Measurements from ENCODE around the gene RUBCN.

Gene RUBCN

GRCh38 chr3:197706658-197707057 is 30.0 kb downstream of the RUBCN start:
- H3K9ac ChIP-seq (ENCODE audit: low read length): no peak overlapping the region
- no peaks in the 10 kb centered on the region for H3K4me1 ChIP-seq (ENCODE audit: control insufficient read depth, insufficient read depth, low read length)
- H3K9me3 ChIP-seq (ENCODE audit: control insufficient read depth, low read length): no peaks in the 10 kb centered on the region
- no peak overlapping the region for H3K4me3 ChIP-seq (ENCODE audit: low read length)
- no peaks in the 10 kb centered on the region for H3K27me3 ChIP-seq (ENCODE audit: control insufficient read depth, insufficient read depth, low read length)
- H3K36me3 ChIP-seq (ENCODE audit: control insufficient read depth, insufficient read depth, low read length): peaks cover 6% of the 10 kb centered on the region

DNA sequence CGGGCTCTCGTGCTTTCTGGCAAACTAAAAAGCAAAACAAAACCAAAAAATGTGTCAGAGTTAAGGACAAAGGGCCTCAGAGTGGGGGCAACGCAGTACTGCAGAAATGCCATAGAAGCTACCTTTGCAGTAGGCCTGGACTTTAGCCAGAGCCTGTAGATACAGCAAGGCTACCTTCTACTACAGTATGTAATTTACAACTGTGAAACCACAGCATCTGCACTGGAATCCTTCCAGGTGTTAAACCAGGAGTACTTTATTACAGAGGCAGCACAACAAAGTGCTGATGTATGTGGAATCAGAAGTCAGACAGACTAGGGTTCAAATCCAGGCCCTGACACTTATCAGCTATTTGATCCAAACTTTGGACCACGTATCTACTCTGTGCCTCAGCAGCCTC is 34.9 kb downstream of the RUBCN start:
- Histone ChIP-seq H3K9me3 (ENCODE audit: control insufficient read depth, low read length) (no peaks in the 10 kb centered on the region), H3K27me3 (ENCODE audit: control insufficient read depth, insufficient read depth, low read length) (no peaks in the 10 kb centered on the region), H3K4me3 (ENCODE audit: low read length) (no peak overlapping the region), H3K36me3 (ENCODE audit: control insufficient read depth, insufficient read depth, low read length) (peaks cover 6% of the 10 kb centered on the region), H3K4me1 (ENCODE audit: control insufficient read depth, insufficient read depth, low read length) (no peaks in the 10 kb centered on the region), H3K9ac (ENCODE audit: low read length) (no peak overlapping the region)

- H3K9ac ChIP-seq (ENCODE audit: low read length): no peak overlapping the region
- no peaks in the 10 kb centered on the region for H3K27me3 ChIP-seq (ENCODE audit: control insufficient read depth, insufficient read depth, low read length)
- no peaks in the 10 kb centered on the region for H3K9me3 ChIP-seq (ENCODE audit: control insufficient read depth, low read length)
- H3K4me3 ChIP-seq (ENCODE audit: low read length): no peak overlapping the region
- H3K36me3 ChIP-seq (ENCODE audit: control insufficient read depth, insufficient read depth, low read length): peaks cover 10% of the 10 kb centered on the region
- H3K4me1 ChIP-seq (ENCODE audit: control insufficient read depth, insufficient read depth, low read length): no peaks in the 10 kb centered on the region
These were observed 36.6 kb downstream of the RUBCN start for GRCh38 chr3:197700095-197700494.

DNA sequence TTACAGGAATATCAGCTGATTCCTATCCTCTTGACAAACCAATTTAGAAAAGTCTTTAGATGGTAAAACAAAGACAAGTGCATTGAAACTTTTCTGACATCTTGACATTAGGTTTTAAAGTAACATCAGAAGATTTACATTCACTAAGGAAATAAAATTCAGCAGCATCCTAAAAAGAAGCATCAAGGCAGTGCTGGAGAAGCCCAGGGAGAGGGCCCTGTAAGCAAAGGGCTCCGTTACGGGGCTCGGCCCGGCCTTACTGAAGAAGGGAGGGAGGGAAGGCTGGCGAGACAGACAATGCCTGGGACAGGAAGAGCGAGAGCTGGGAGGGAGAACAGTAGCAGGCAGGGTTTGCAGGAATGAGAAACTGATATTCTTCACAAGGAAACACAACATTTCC is 39.3 kb downstream of the RUBCN start:
- H3K4me1 ChIP-seq (ENCODE audit: control insufficient read depth, insufficient read depth, low read length): no peaks in the 10 kb centered on the region
- no peaks in the 10 kb centered on the region for H3K27me3 ChIP-seq (ENCODE audit: control insufficient read depth, insufficient read depth, low read length)
- H3K9ac ChIP-seq (ENCODE audit: low read length): no peak overlapping the region
- no peaks in the 10 kb centered on the region for H3K9me3 ChIP-seq (ENCODE audit: control insufficient read depth, low read length)
- peaks cover 4% of the 10 kb centered on the region for H3K36me3 ChIP-seq (ENCODE audit: control insufficient read depth, insufficient read depth, low read length)
- H3K4me3 ChIP-seq (ENCODE audit: low read length): no peak overlapping the region

DNA sequence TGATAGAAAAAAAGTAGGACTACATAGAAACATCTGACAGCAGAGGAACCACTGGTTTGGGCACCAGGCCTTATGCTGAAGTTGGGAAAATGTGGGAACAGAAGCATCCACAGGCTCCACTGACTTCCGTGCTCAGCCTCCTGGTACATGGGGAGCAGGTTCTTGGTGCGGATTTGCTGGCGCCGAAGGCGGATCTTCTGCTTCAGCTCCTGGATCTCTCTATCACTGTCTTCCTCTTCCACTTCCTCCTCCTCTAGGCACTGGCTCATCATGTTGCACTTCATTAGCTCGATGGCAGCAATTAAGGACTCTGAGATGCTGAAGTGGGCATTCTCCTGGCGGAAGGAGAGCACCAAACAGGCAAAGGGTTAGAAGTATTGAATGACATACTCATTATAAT is 42.5 kb downstream of the RUBCN start:
- Histone ChIP-seq H3K4me1 (ENCODE audit: control insufficient read depth, insufficient read depth, low read length) (no peaks in the 10 kb centered on the region), H3K4me3 (ENCODE audit: low read length) (no peak overlapping the region), H3K36me3 (ENCODE audit: control insufficient read depth, insufficient read depth, low read length) (peaks cover 4% of the 10 kb centered on the region), H3K9ac (ENCODE audit: low read length) (no peak overlapping the region), H3K27me3 (ENCODE audit: control insufficient read depth, insufficient read depth, low read length) (no peaks in the 10 kb centered on the region), H3K9me3 (ENCODE audit: control insufficient read depth, low read length) (no peaks in the 10 kb centered on the region)

DNA sequence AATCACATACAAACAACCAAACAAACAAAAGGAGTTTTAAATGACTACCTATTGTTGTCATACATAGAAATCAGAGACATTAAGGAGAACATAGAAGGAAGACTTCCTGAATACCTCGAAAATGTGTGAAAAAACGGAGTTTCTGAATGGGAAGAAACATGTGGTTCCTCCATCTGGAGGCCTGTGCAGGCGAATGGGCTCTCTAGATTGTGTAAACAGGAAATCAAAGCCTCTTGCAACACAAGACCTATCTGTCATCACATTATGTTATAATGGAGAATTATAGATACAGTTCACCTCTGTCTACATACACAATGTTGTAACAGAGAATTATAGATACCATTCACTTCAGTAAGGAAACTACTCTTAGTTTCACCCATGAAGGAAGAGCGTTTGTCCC is 44.1 kb downstream of the RUBCN start:
- Histone ChIP-seq H3K36me3 (ENCODE audit: control insufficient read depth, insufficient read depth, low read length) (peaks cover 4% of the 10 kb centered on the region), H3K9me3 (ENCODE audit: control insufficient read depth, low read length) (no peaks in the 10 kb centered on the region), H3K4me1 (ENCODE audit: control insufficient read depth, insufficient read depth, low read length) (no peaks in the 10 kb centered on the region), H3K27me3 (ENCODE audit: control insufficient read depth, insufficient read depth, low read length) (no peaks in the 10 kb centered on the region), H3K9ac (ENCODE audit: low read length) (no peak overlapping the region), H3K4me3 (ENCODE audit: low read length) (no peak overlapping the region)

DNA sequence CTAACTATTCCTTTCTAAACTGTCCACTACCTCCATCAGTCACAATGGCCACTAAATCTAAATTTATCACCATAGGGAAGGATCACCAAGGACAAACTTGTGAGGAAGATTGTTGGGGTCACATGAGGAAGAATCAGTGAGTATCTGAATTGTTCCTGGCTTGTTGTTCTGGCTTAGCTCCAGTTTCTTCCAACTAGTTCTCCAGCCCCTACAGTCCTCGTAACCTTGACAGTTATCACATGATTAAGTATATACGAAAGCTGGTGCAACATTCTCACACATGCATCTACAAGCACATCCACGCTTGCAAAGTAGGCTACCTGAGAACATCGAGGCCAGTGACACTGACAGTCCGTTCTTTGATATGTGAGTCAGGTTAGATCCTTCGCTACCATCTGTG is 46.0 kb downstream of the RUBCN start:
- Histone ChIP-seq H3K4me1 (ENCODE audit: control insufficient read depth, insufficient read depth, low read length) (no peaks in the 10 kb centered on the region), H3K36me3 (ENCODE audit: control insufficient read depth, insufficient read depth, low read length) (peaks cover 2% of the 10 kb centered on the region), H3K27me3 (ENCODE audit: control insufficient read depth, insufficient read depth, low read length) (no peaks in the 10 kb centered on the region), H3K9ac (ENCODE audit: low read length) (no peak overlapping the region), H3K4me3 (ENCODE audit: low read length) (no peak overlapping the region), H3K9me3 (ENCODE audit: control insufficient read depth, low read length) (no peaks in the 10 kb centered on the region)

DNA sequence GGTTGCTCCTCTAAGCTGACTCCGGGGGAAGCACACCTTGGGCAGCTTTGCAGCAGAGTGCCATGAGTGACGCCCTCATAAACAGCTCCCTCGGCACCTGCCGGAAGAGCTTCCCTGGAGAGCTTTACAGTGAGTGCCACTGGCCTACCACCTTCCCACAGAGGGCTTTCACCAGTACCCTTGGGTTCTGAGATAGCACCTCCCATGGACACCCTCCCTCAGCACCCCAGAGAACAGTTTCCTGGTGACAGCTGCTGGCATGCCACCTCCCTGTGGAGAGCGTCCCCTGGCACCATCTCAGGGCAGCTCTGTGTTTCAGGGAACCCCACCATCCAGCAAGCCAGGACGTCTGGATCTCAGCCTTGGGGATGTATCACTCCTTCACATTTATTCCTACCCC is 49.1 kb downstream of the RUBCN start:
- Histone ChIP-seq H3K4me1 (ENCODE audit: control insufficient read depth, insufficient read depth, low read length) (no peaks in the 10 kb centered on the region), H3K27me3 (ENCODE audit: control insufficient read depth, insufficient read depth, low read length) (no peaks in the 10 kb centered on the region), H3K36me3 (ENCODE audit: control insufficient read depth, insufficient read depth, low read length) (peaks cover 9% of the 10 kb centered on the region)

GRCh38 chr3:197686899-197687298 is 49.8 kb downstream of the RUBCN start:
- H3K27me3 ChIP-seq (ENCODE audit: control insufficient read depth, insufficient read depth, low read length): no peaks in the 10 kb centered on the region
- no peaks in the 10 kb centered on the region for H3K4me1 ChIP-seq (ENCODE audit: control insufficient read depth, insufficient read depth, low read length)
- no peak overlapping the region for H3K9ac ChIP-seq (ENCODE audit: low read length)
- H3K9me3 ChIP-seq (ENCODE audit: control insufficient read depth, low read length): no peaks in the 10 kb centered on the region
- H3K36me3 ChIP-seq (ENCODE audit: control insufficient read depth, insufficient read depth, low read length): peaks cover 9% of the 10 kb centered on the region
- H3K4me3 ChIP-seq (ENCODE audit: low read length): no peak overlapping the region

More for the DNA sequence above, 49.1 kb downstream of the RUBCN start:
- no peak overlapping the region for H3K4me3 ChIP-seq (ENCODE audit: low read length)
- H3K9me3 ChIP-seq (ENCODE audit: control insufficient read depth, low read length): no peaks in the 10 kb centered on the region
- no peak overlapping the region for H3K9ac ChIP-seq (ENCODE audit: low read length)

DNA sequence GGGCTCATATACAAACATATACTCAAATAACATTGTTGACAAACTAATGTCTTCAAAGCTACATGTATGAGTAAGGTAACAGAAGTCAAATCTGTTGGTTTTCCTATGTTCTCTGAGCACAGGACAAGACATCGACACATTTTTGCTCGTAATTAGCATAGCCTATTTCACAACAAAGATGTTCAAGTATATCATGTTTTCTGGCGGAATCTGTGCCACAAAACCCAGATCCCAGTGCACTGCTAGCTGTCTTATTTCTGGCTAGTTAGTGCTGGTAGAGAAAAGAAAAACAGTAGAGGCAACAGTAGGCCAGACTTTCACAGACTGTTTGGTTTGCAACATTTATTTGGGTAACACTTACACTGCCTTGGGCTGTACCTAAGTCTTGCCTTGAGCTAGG is 51.2 kb downstream of the RUBCN start:
- no peak overlapping the region for H3K4me3 ChIP-seq (ENCODE audit: low read length)
- peaks cover 9% of the 10 kb centered on the region for H3K36me3 ChIP-seq (ENCODE audit: control insufficient read depth, insufficient read depth, low read length)
- H3K27me3 ChIP-seq (ENCODE audit: control insufficient read depth, insufficient read depth, low read length): no peaks in the 10 kb centered on the region
- H3K4me1 ChIP-seq (ENCODE audit: control insufficient read depth, insufficient read depth, low read length): no peaks in the 10 kb centered on the region
- no peaks in the 10 kb centered on the region for H3K9me3 ChIP-seq (ENCODE audit: control insufficient read depth, low read length)
- H3K9ac ChIP-seq (ENCODE audit: low read length): no peak overlapping the region

- no peaks in the 10 kb centered on the region for H3K27me3 ChIP-seq (ENCODE audit: control insufficient read depth, insufficient read depth, low read length)
- H3K9me3 ChIP-seq (ENCODE audit: control insufficient read depth, low read length): no peaks in the 10 kb centered on the region
- H3K4me1 ChIP-seq (ENCODE audit: control insufficient read depth, insufficient read depth, low read length): no peaks in the 10 kb centered on the region
- H3K4me3 ChIP-seq (ENCODE audit: low read length): no peak overlapping the region
- peaks cover 9% of the 10 kb centered on the region for H3K36me3 ChIP-seq (ENCODE audit: control insufficient read depth, insufficient read depth, low read length)
- no peak overlapping the region for H3K9ac ChIP-seq (ENCODE audit: low read length)
These were observed 53.5 kb downstream of the RUBCN start for GRCh38 chr3:197683191-197683590.

- Histone ChIP-seq H3K4me1 (ENCODE audit: control insufficient read depth, insufficient read depth, low read length) (no peaks in the 10 kb centered on the region), H3K9me3 (ENCODE audit: control insufficient read depth, low read length) (no peaks in the 10 kb centered on the region), H3K27me3 (ENCODE audit: control insufficient read depth, insufficient read depth, low read length) (no peaks in the 10 kb centered on the region), H3K4me3 (ENCODE audit: low read length) (no peak overlapping the region), H3K36me3 (ENCODE audit: control insufficient read depth, insufficient read depth, low read length) (peaks cover 9% of the 10 kb centered on the region), H3K9ac (ENCODE audit: low read length) (no peak overlapping the region)
These were observed 54.0 kb downstream of the RUBCN start for GRCh38 chr3:197682713-197683112.

- H3K9me3 ChIP-seq (ENCODE audit: control insufficient read depth, low read length): no peaks in the 10 kb centered on the region
- H3K4me1 ChIP-seq (ENCODE audit: control insufficient read depth, insufficient read depth, low read length): no peaks in the 10 kb centered on the region
- H3K36me3 ChIP-seq (ENCODE audit: control insufficient read depth, insufficient read depth, low read length): peaks cover 9% of the 10 kb centered on the region
- no peaks in the 10 kb centered on the region for H3K27me3 ChIP-seq (ENCODE audit: control insufficient read depth, insufficient read depth, low read length)
- H3K9ac ChIP-seq (ENCODE audit: low read length): no peak overlapping the region
- H3K4me3 ChIP-seq (ENCODE audit: low read length): no peak overlapping the region
These were observed 55.7 kb downstream of the RUBCN start for GRCh38 chr3:197680955-197681521.
